Mucosa of rectum (tissue), 2 donors: ENCODE data around the gene ACTR5.

Experiments
- H3K27ac ChIP-seq, 2 donors: one replicate each; pipeline ENCODE4 v1.7.0; 2013; ENCODE audit warnings: inconsistent platforms in 2 of 2, low read depth in 2 of 2, low read length in 2 of 2
- H3K27me3 ChIP-seq, 2 donors: one replicate each; pipeline ENCODE4 v1.7.0; 2013; ENCODE audit warnings: low read length in 2 of 2; ENCODE audit not compliant: control insufficient read depth in 2 of 2, insufficient read depth in 2 of 2
- H3K36me3 ChIP-seq, 2 donors: one replicate each; pipeline ENCODE4 v1.7.0; 2013; ENCODE audit warnings: low read length in 2 of 2; ENCODE audit not compliant: control insufficient read depth in 2 of 2, insufficient read depth in 2 of 2
- H3K4me1 ChIP-seq, 2 donors: one replicate each; pipeline ENCODE4 v1.7.0; 2013; ENCODE audit warnings: low read length in 2 of 2, mild to moderate bottlenecking in 1 of 2; ENCODE audit not compliant: control insufficient read depth in 2 of 2, insufficient read depth in 2 of 2
- H3K4me3 ChIP-seq, 2 donors: one replicate each; pipeline ENCODE4 v1.7.0; 2013; ENCODE audit warnings: low read length in 2 of 2
- H3K9ac ChIP-seq, 2 donors: one replicate each; pipeline ENCODE4 v1.7.0; 2013; ENCODE audit warnings: low read length in 2 of 2, low read depth in 1 of 2, mild to moderate bottlenecking in 1 of 2
- H3K9me3 ChIP-seq, 2 donors: one replicate each; pipeline ENCODE4 v1.7.0; 2013; ENCODE audit warnings: low read length in 2 of 2; ENCODE audit not compliant: control insufficient read depth in 2 of 2
- donor health status: healthy.
- donor health status: Normal muscosa, but diverticular disease.

The ACTR5 gene

GRCh38 chr20:38723017-38723847 is 25.0 kb upstream of the ACTR5 start:
- Histone ChIP-seq H3K4me3 (no peak overlapping the region), H3K4me1 (no peaks in the 10 kb centered on the region), H3K27ac (no peak overlapping the region), H3K9me3 (no peaks in the 10 kb centered on the region), H3K36me3 (no peaks in the 10 kb centered on the region), H3K9ac (no peak overlapping the region), H3K27me3 (peaks cover 60 to 75% of the 10 kb centered on the region in 2 donors)

DNA sequence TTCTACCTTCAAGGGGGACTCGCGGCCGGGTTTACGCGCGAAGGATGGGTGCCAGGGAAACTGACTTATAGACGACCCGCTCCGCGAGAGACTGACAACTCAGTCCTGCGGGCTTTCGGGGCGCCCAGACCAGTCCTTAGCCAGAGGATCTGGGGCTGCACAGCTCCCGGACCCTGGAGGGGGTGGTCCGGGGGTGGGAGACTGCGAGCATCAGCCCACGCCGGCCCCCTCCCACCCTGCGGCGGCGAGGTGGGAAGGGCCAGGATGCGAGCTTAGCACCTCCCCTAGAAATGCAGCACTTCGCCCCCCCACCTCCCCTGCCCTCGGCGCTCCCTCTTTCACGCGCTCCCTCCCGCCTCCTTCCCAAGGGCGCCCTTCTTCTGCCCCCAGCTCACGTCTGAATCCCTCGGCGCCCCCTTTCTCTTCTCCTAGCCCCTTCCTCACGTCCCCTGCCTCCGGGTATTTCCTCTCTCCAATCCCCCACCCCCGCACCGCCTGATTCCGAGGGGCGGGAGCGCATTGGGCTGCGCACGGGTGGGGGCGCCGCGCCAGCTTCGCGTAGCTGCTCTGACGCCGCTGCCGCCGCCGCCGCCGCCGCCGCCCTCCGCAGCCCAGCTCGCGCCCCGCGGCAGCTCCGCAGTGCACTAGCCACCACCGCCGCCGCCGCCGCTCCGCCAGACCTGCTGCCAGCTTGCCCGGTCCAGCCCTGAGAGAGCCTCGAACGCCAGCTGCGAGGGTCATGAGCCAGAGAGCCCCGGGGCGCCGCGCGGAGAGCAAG is 24.2 kb upstream of the ACTR5 start, which contains the start of gene SLC32A1:
SLC32A1 (plus strand) TSS at position 639 of the 778 bp plus-strand sequence. CDS start 239 bp downstream, outside the sequence.
- H3K4me3 ChIP-seq = no peak within 1 kb of the TSS
- no peak within 1 kb of the TSS for H3K9ac ChIP-seq
- no peak within 1 kb of the TSS for H3K27ac ChIP-seq
- H3K9me3 ChIP-seq = no peaks in the 10 kb centered on the region
- H3K4me1 ChIP-seq = no peaks in the 10 kb centered on the region
- peaks cover 62 to 76% of the 10 kb centered on the region in 2 donors for H3K27me3 ChIP-seq
- no peaks in the 10 kb centered on the region for H3K36me3 ChIP-seq

- Histone ChIP-seq H3K27ac (no peak overlapping the region), H3K36me3 (no peaks in the 10 kb centered on the region), H3K4me3 (no peak overlapping the region), H3K9me3 (no peaks in the 10 kb centered on the region), H3K27me3 (peaks cover 69 to 76% of the 10 kb centered on the region in 2 donors), H3K9ac (no peak overlapping the region), H3K4me1 (no peaks in the 10 kb centered on the region)
These were observed 23.6 kb upstream of the ACTR5 start for GRCh38 chr20:38724626-38725147.

DNA sequence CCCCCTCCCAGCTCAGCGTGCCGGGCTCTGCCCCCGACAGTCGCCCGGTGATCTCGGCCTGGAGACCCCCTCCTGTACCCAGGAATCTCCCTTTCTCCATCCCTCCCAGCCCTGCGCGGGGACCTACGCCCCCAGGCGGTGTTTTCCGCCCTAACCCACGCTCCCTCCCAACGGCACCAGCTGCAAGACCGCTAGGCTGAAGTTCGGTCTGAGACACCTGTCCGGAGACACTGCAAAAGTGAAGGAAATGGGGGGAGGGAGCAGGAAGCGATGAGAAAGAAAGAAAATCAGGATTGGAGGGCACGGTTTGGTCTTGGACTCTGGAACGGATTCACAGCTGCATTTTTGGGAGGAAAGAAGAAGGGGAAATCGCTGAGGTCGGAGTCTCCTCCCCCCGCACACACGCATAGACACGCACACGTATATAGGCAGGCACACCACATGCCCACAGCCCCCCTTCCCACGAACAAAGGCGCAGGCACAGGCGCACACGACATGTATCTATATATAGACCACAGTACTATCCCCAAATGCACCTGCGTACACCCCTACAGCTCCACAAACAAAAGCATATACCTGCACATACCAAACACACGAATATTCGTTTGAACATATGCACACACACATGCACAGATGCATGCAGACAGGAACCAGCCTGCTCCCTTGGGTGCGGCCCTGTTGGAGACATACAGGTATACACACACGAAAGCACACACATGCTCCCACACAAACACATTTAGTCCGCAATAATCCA is 22.9 kb upstream of the ACTR5 start:
- peaks cover 72 to 81% of the 10 kb centered on the region in 2 donors for H3K27me3 ChIP-seq
- no peaks in the 10 kb centered on the region for H3K4me1 ChIP-seq
- H3K27ac ChIP-seq = no peak overlapping the region
- H3K36me3 ChIP-seq = no peaks in the 10 kb centered on the region
- no peak overlapping the region for H3K9ac ChIP-seq
- H3K4me3 ChIP-seq = no peak overlapping the region
- no peaks in the 10 kb centered on the region for H3K9me3 ChIP-seq

DNA sequence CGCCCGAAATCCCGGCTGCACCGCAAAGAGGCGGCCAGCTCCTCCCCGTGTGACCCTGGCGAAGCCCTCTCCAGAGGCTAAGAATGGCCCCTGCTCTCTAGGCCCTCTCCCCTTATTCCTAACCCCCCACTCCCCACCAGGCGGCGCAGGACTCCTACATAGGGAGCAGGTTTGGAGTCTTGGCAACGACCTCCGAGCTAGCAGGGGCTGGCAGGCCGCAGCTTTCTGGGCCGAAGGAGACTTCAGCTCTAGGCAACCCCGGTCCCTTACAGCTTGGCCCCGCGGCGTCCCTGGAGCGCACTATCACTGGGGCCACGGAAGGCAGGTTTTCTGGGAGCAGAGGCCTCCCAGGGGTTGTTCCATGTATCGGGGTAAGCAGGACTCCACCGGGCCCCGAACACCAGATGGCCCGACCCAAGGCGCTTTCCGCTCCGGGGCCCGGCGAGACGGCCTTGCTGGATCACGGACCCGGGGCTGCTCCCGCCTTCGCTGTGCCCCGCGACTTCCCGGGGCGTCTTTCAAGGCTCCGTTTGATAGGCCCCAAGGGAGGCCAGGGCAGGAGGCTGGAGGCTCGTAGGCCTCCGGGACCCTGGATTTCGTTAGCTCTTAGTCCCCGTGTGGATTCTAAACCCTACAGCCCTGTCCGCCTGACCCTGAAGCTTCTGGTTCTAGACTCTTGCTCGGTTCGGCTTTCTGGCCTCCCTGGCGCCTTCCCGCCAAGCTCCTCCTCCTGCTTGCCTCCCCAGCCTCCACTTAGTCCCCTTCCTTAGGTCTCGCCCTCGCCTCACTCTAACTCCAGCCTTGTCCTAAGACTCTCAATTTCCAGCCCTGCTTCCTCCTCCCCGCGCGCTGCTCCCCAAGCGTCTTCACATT is 22.1 kb upstream of the ACTR5 start:
- no peaks in the 10 kb centered on the region for H3K36me3 ChIP-seq
- peaks cover 76 to 86% of the 10 kb centered on the region in 2 donors for H3K27me3 ChIP-seq
- H3K4me3 ChIP-seq = no peak overlapping the region
- H3K4me1 ChIP-seq = peaks cover 3 to 4% of the 10 kb centered on the region in 2 donors
- H3K9ac ChIP-seq = no peak overlapping the region
- no peaks in the 10 kb centered on the region for H3K9me3 ChIP-seq
- H3K27ac ChIP-seq = no peak overlapping the region

- no peak overlapping the region for H3K9ac ChIP-seq
- no peaks in the 10 kb centered on the region for H3K9me3 ChIP-seq
- H3K27me3 ChIP-seq = peaks cover 74 to 86% of the 10 kb centered on the region in 2 donors
- H3K4me3 ChIP-seq = no peak overlapping the region
- H3K4me1 ChIP-seq = peaks cover 6 to 7% of the 10 kb centered on the region in 2 donors
- no peaks in the 10 kb centered on the region for H3K36me3 ChIP-seq
- no peak overlapping the region for H3K27ac ChIP-seq
These were observed 21.3 kb upstream of the ACTR5 start for GRCh38 chr20:38726804-38727606.

DNA sequence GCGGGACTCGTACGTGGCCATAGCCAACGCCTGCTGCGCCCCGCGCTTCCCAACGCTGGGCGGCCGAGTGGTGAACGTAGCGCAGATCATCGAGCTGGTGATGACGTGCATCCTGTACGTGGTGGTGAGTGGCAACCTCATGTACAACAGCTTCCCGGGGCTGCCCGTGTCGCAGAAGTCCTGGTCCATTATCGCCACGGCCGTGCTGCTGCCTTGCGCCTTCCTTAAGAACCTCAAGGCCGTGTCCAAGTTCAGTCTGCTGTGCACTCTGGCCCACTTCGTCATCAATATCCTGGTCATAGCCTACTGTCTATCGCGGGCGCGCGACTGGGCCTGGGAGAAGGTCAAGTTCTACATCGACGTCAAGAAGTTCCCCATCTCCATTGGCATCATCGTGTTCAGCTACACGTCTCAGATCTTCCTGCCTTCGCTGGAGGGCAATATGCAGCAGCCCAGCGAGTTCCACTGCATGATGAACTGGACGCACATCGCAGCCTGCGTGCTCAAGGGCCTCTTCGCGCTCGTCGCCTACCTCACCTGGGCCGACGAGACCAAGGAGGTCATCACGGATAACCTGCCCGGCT is 20.6 kb upstream of the ACTR5 start:
- Histone ChIP-seq H3K9me3 (no peaks in the 10 kb centered on the region), H3K4me1 (peaks cover 6 to 7% of the 10 kb centered on the region in 2 donors), H3K27ac (no peak overlapping the region), H3K4me3 (no peak overlapping the region), H3K36me3 (no peaks in the 10 kb centered on the region), H3K27me3 (peaks cover 68 to 80% of the 10 kb centered on the region in 2 donors), H3K9ac (no peak overlapping the region)

GRCh38 chr20:38728191-38728781 is 20.0 kb upstream of the ACTR5 start:
- Histone ChIP-seq H3K27ac (no peak overlapping the region), H3K4me1 (peaks cover 6 to 7% of the 10 kb centered on the region in 2 donors), H3K36me3 (no peaks in the 10 kb centered on the region), H3K9me3 (no peaks in the 10 kb centered on the region), H3K9ac (no peak overlapping the region), H3K27me3 (peaks cover 72 to 77% of the 10 kb centered on the region in 2 donors), H3K4me3 (no peak overlapping the region)
